Endothelial cell (in vitro differentiated cells): ENCODE data around the gene KLHDC9. TPM values are rescaled to one million over a fixed set of nuclear protein-coding genes. Genes with fewer than 3 reads are reported as not detected.
"Not testable (repeated sequence)": the region's sequence is repeated elsewhere in the genome, so short reads cannot be mapped to it uniquely, and the experiment has no call there.

Experiments used
- DNase-seq: peaks from one replicate; pipeline ENCODE4 v3.0.0; 2021; ENCODE audit warnings: low spot score
- H3K27ac Mint-ChIP-seq: one replicate; pipeline ENCODE4 v1.8.0; 2021; ENCODE audit warnings: mixed read lengths, inconsistent platforms; ENCODE audit not compliant: unreplicated experiment
- H3K27me3 Mint-ChIP-seq: one replicate; pipeline ENCODE4 v1.8.0; 2021; ENCODE audit warnings: mild to moderate bottlenecking, moderate library complexity, mixed read lengths, inconsistent platforms; ENCODE audit not compliant: unreplicated experiment
- H3K36me3 Mint-ChIP-seq: one replicate; pipeline ENCODE4 v1.8.0; 2021; ENCODE audit warnings: mild to moderate bottlenecking, low read depth, mixed read lengths, inconsistent platforms; ENCODE audit not compliant: unreplicated experiment
- H3K4me1 Mint-ChIP-seq: one replicate; pipeline ENCODE4 v1.8.0; 2021; ENCODE audit warnings: mild to moderate bottlenecking, mixed read lengths, inconsistent platforms; ENCODE audit not compliant: unreplicated experiment
- H3K4me3 Mint-ChIP-seq: one replicate; pipeline ENCODE4 v1.8.0; 2021; ENCODE audit warnings: mild to moderate bottlenecking, mixed read lengths, inconsistent platforms; ENCODE audit not compliant: unreplicated experiment
- H3K9me3 Mint-ChIP-seq: one replicate; pipeline ENCODE4 v1.8.0; 2021; ENCODE audit warnings: mixed read lengths, inconsistent platforms; ENCODE audit not compliant: unreplicated experiment
- total RNA-seq: library from RNA; stranded (reverse); fragmentation: NEBNext Ultra II Directional; extraction: Animal tissue kit (Norgen Biotek cat#: 25700); gene quantifications from one replicate; pipeline ENCODE4 v1.2.1, GENCODE V29; 2021; ENCODE audit not compliant: unreplicated experiment
- TF ChIP-seq, protein P1 (sequence below): fragments of 200-600 bp; sonication (generic); IDR thresholded peaks from one replicate; pipeline ENCODE4 v1.5.0; 2021; ENCODE audit warnings: antibody characterized with exemption; ENCODE audit not compliant: unreplicated experiment

The KLHDC9 gene
- total RNA-seq, 1 donor from 2014 or later = 7.3 TPM

DNA sequence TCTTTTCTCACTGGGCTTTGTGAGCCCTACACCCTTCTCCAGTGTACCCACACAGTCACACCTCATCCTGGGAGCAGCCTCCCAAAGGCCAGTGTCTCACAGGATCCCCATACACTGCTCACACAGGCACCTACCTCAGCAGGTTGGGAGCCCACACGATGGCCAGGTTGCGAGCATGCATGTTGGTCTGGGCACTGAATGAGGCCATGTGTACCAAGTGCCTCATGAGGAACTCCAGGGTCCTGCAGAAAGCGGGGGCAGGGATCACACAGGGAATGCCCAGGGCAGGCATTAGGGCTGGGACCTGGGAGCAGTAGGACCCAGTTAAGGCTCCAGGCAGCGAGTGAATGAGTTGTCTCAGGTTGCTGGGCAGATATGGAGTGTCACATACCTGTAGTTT is 43.9 kb upstream of the KLHDC9 start:
- Mint-ChIP-seq H3K9me3 (no peaks in the 10 kb centered on the region), H3K36me3 (peaks cover 4% of the 10 kb centered on the region), H3K27ac (no peak overlapping the region), H3K27me3 (no peaks in the 10 kb centered on the region), H3K4me1 (no peaks in the 10 kb centered on the region), H3K4me3 (no peak overlapping the region)
- TF ChIP-seq, protein P1, sequence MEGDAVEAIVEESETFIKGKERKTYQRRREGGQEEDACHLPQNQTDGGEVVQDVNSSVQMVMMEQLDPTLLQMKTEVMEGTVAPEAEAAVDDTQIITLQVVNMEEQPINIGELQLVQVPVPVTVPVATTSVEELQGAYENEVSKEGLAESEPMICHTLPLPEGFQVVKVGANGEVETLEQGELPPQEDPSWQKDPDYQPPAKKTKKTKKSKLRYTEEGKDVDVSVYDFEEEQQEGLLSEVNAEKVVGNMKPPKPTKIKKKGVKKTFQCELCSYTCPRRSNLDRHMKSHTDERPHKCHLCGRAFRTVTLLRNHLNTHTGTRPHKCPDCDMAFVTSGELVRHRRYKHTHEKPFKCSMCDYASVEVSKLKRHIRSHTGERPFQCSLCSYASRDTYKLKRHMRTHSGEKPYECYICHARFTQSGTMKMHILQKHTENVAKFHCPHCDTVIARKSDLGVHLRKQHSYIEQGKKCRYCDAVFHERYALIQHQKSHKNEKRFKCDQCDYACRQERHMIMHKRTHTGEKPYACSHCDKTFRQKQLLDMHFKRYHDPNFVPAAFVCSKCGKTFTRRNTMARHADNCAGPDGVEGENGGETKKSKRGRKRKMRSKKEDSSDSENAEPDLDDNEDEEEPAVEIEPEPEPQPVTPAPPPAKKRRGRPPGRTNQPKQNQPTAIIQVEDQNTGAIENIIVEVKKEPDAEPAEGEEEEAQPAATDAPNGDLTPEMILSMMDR = no peak
- no peak for DNase-seq

DNA sequence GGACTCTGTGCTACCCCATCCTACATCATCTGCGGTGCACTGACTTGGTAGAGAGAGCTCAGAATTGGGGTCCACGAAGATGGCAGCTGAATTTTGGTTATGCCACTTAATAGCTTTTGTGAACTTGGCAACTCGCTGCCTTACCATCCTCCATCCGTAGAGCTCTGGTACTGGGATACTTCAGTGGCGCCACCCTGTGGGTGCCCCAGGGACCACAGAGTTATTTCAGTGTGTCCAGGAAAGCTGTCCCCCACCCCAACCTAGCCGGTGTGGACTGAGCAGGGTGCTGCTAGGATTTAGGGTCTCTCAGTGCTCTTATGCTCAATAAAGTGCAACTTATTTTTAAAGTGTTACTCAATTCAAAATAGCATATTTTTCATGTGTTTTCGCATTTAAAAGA is 43.4 kb upstream of the KLHDC9 start:
- peaks cover 4% of the 10 kb centered on the region for H3K36me3 Mint-ChIP-seq

DNA sequence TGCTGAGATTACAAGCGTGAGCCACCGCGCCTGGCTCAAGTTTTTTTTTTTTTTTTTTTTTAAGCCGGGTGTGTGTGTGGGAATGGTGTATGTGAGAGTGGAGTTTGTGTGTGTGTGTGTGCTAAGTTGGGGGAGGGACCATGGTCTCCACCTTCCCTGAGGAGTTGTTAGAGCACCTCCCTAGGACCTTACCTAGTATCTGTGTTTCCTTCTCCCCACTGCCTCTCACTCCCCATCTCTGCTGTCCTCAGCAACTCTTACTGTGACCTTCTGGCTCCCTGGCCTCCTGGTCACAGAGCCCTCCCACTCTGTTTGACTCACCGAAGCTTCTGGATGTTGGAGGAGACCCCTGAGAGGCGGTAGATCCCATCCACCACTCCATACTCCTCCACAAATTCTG is 38.9 kb upstream of the KLHDC9 start:
- DNase-seq = no peak
- Mint-ChIP-seq H3K27ac (no peak overlapping the region), H3K4me1 (peaks cover 3% of the 10 kb centered on the region), H3K9me3 (no peaks in the 10 kb centered on the region), H3K4me3 (no peak overlapping the region), H3K27me3 (peaks cover 3% of the 10 kb centered on the region), H3K36me3 (no peaks in the 10 kb centered on the region)
- TF ChIP-seq, protein P1 = no peak

More for the DNA sequence above, 43.4 kb upstream of the KLHDC9 start:
- Mint-ChIP-seq H3K27me3 (peaks cover under 1% of the 10 kb centered on the region), H3K4me1 (no peaks in the 10 kb centered on the region), H3K9me3 (no peaks in the 10 kb centered on the region), H3K27ac (no peak overlapping the region), H3K4me3 (no peak overlapping the region)
- no peak for DNase-seq
- TF ChIP-seq, protein P1 = no peak

DNA sequence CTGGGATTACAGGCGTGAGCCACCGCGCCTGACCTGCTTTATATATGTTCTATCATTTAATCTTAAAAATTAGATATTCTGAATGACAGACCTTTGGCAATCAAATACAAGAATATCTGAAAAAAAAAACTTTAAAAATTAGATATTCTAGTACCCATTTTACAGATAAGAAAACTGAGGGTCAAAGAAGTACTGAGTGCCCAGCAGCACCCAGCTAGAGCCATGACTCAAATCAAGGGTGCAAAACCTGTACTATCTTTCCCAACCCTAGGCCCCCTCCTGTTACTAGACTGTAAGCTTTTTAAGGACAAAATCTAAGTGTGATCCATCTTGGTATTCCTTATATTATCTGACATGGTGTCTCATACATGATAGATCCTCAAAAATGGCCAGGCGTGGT is 36.7 kb upstream of the KLHDC9 start:
- no peak for DNase-seq
- Mint-ChIP-seq H3K4me3 (no peak overlapping the region), H3K27me3 (peaks cover 8% of the 10 kb centered on the region), H3K9me3 (no peaks in the 10 kb centered on the region), H3K36me3 (no peaks in the 10 kb centered on the region), H3K27ac (no peak overlapping the region), H3K4me1 (peaks cover 3% of the 10 kb centered on the region)
- TF ChIP-seq, protein P1 = no peak

DNA sequence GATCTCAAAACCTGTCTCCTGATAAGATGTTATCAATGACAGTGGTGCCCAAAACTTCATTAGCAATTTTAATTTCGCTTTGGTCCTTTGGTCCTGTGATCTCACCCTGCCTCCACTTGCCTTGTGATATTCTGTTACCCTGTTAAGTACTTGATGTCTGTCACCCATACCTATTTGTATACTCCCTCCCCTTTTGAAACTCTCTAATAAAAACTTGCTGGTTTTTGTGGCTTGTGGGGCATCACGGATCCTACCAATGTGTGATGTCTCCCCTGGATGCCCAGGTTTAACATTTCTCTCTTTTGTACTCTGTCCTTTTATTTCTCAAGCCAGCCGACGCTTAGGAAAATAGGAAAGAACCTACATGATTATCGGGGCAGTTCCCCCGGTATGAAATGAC is 34.2 kb upstream of the KLHDC9 start:
- not testable (repeated sequence) for H3K9me3 Mint-ChIP-seq, H3K27ac Mint-ChIP-seq, DNase-seq, H3K4me3 Mint-ChIP-seq, H3K36me3 Mint-ChIP-seq
- H3K4me1 Mint-ChIP-seq = peaks cover 15% of the 10 kb centered on the region
- H3K27me3 Mint-ChIP-seq = peaks cover 11% of the 10 kb centered on the region

DNA sequence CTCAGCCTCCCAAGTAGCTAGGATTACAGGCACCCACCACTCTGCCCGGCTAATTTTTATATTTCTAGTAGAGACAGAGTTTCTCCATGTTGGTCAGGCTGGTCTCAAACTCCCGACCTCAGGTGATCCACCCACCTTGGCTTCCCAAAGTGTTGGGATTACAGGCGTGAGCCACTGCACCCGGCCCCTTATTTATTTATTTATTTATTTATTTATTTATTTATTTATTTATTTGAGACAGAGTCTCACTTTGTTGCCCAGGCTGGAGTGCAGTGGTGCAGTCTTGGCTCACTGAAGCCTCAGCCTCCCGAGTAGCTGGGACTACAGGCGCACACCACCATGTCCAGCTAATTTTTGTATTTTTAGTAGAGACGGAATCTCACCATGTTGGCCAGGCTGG is 32.5 kb upstream of the KLHDC9 start:
- DNase-seq, H3K9me3 Mint-ChIP-seq, H3K4me3 Mint-ChIP-seq, H3K36me3 Mint-ChIP-seq, H3K27ac Mint-ChIP-seq: not testable (repeated sequence)
- H3K4me1 Mint-ChIP-seq = peaks cover 19% of the 10 kb centered on the region
- peaks cover 10% of the 10 kb centered on the region for H3K27me3 Mint-ChIP-seq
